ENCODE results near the gene BSCL2.
"Not testable (repeated sequence)": the region's sequence is repeated elsewhere in the genome, so short reads cannot be mapped to it uniquely, and the experiment has no call there.

The BSCL2 gene

DNA sequence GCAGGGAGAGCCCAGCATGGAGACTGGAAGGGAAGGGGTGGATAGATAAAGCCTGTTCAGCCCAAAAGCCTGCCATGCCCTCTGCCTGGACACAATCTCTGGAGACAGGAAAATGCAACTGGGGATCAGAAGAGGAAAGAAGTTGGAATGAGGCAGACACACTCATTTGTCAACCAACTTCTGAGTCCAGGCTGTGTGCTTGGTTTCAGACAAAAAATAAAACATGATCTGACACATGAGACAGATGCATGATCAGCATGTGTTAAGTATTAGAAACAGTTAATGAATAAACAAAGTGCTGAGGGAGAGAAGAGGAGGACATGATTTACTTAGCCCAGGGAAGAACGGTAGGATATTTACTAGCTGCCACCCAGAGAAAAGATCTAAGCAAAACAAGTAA is 18.7 kb downstream of the BSCL2 start:
- no peak for FAIRE-seq

GRCh38 chr11:62687508-62688396 is 19.5 kb downstream of the BSCL2 start:
- DNase-seq (ENCODE audit: low spot score) (no peak), FAIRE-seq (no peak)

More for the DNA sequence above, 18.7 kb downstream of the BSCL2 start:
- no peak for DNase-seq (ENCODE audit: low spot score)

DNA sequence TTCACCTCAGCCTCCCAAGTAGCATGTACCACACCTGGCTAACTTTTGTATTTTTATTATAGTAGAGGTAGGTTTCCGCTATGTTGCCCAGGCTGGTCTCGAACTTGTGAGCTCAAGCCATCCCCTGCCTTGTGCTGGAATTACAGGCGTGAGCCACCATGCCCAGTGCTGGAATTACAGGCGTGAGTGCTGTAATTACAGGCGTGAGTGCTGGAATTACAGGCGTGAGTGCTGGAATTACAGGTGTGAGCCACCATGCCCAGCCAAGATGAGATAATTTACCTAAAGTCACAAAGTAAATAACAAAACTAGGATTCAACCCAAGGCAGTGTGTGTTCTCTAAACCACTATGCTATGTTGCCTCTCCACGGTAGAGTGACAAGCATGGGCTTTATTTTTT is 24.7 kb downstream of the BSCL2 start:
- FAIRE-seq: no peak
- DNase-seq (ENCODE audit: low spot score): no peak

DNA sequence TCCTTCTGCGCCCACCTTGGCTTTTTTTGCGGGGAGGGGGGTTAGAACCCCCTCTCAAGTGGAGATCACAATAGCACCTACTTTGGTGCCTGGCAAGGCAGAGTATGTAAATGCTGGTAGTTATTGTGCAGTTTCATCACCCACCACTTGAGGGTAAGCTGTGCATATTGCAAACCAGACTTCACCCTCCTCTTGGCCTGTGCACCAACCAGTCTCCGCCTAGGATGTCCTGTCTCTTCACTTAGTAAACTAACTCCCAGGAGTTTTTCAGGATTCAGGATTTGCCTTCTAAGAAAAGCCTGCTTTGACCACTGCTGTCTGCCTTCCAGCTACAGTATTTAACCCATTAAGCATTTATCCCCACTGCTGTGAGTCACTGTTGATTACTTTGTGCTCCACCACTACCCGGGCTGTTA is 26.4 kb downstream of the BSCL2 start:
- FAIRE-seq (no peak), DNase-seq (ENCODE audit: low spot score) (peak; percentile 41)

DNA sequence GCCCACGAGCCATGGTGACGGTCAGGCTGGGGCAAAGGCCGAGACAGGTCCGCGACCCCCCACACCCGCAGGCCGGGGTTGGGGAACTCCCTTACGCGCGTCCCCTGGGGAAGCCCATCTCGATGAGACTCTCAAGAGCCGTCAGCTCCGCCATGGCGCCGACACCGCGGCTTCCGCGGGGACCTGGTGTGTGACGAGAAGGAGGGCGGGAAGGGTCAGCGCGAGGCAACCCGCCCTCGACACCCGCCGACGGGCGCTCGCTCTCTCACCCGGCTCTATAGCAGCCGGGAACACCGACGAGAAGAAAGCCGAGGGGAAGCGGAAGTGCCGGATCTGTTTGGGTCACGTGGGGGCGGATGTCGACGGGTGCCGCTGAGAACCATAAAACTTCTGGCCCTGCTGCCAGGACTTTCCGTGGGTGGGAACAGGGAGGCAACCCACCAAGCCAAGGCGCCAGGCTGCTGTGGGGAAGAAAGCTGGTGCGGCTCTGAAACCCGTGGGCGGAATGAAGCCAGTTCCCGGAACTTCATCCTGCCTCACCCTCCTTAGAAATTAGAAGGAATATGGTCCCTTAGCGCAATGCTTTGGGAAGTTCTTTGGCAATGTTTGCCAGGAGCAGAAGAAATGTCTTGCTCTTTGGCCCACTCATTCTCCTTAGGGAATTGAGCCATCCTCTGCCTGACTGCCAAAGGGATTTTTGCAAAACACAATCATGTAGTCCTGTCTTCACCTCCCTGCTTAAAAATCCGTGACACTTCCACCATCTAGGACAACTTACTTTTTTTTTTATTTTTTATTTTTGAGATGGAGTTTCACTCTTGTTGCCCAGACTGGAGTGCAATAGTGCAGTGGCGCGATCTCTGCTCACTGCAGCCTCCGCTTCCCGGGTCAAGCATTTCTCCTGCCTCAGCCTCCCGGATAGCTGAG is 28.2 kb downstream of the BSCL2 start, which contains the start of gene UBXN1:
UBXN1 (minus strand) TSS at position 304 of the 927 bp plus-strand sequence; CDS start at position 154, 150 bp downstream.
- DNase-seq (ENCODE audit: low spot score): peak; percentile 67

DNA sequence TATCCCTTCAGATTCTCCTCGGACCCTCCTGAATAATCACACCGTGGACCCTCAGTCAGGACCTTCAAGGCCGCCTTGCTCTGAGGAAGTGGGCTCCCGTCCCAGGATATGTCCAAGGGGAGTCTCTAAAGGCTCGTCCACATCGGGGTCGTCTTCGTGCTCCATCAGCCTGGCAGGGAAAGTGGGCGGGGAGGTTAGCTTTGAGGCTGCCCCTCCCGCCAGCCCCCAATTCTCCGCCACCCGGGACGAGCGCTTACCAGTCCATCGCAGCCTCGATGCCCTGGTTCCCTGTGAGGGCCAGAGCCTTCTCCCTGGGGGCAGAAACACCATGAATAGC is 28.8 kb downstream of the BSCL2 start:
- FAIRE-seq (no peak), DNase-seq (ENCODE audit: low spot score) (no peak)

More for the DNA sequence above, 28.2 kb downstream of the BSCL2 start, which contains the start of gene UBXN1:
- no peak for FAIRE-seq

DNA sequence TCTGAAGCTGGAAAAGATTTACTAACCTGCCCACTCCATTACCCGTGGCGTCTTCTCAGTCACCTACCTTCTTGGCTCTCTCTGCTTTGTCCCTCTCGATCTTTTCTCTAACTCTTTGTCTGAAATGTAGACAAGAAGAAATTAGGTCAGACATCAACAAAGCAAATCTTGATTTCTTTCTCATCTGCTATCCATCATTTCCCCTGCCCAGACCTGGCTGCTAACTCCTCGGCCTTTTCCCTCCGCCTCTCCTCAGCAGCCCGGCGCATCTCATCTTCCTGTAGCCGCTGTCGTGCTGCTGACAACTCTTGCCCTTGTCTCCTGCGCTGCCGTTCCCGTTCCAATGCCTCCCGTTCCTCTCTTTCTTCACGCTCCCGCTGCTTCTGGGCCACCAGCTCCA is 29.5 kb downstream of the BSCL2 start:
- no peak for DNase-seq (ENCODE audit: low spot score)
- FAIRE-seq: no peak

DNA sequence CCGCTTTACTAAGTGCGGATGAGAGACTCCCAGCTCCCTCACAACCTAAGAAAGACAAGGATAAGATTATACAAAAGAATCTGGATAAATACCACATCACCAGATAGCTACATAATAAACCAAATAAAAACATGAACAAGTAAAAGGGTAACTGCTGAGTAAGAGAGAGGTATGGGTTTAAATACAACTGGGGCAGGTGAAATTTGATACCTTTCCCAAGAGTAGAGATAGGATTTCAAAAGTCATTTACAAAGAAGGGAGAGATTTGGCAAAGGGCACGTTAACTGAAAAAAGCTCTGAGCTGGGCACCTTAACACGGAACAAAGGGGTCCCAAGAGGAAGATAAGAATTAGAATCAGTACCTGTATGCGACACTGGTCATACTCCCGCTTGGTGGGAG is 30.1 kb downstream of the BSCL2 start:
- DNase-seq (ENCODE audit: low spot score) (no peak), FAIRE-seq (no peak)

- FAIRE-seq: no peak
- no peak for DNase-seq (ENCODE audit: low spot score)
These were observed 30.5 kb downstream of the BSCL2 start for GRCh38 chr11:62676698-62677097.

DNA sequence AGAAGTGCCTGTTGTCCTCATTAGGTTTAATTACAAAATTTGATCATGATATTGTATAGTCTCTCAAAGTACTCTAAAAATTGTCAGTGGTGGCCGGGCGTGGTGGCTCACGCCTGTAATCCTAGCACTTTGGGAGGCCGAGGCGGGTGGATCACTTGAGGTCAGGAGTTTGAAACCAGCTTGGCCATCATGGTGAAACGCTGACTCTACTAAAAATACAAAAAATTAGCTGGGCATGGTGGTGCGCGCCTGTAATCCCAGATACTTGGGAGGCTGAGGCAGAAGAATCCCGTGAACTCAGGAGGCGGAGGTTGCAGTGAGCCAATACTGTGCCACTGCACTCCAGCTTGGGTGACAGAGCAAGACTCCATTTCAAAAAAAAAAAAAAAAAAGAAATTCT is 31.8 kb downstream of the BSCL2 start:
- FAIRE-seq: not testable (repeated sequence)

DNA sequence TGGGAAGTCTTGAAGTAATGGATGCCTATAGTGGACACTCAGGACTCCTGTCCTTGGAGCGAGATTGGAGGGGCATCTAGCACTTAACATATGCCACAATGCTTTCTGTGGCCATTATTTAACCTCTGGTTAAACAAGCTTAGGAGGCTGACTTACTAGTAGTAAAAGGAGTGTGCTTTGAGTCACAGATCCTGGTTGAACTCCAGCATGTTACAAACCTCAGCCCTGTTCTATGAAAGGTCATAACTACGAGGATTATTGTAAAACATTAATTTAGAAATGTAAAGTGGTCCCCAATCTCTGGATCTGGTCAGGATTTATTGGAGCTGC is 34.1 kb downstream of the BSCL2 start:
- FAIRE-seq (no peak), DNase-seq (ENCODE audit: low spot score) (peak; percentile 5)

More for the DNA sequence above, 31.8 kb downstream of the BSCL2 start:
- not testable (repeated sequence) for DNase-seq (ENCODE audit: low spot score)

DNA sequence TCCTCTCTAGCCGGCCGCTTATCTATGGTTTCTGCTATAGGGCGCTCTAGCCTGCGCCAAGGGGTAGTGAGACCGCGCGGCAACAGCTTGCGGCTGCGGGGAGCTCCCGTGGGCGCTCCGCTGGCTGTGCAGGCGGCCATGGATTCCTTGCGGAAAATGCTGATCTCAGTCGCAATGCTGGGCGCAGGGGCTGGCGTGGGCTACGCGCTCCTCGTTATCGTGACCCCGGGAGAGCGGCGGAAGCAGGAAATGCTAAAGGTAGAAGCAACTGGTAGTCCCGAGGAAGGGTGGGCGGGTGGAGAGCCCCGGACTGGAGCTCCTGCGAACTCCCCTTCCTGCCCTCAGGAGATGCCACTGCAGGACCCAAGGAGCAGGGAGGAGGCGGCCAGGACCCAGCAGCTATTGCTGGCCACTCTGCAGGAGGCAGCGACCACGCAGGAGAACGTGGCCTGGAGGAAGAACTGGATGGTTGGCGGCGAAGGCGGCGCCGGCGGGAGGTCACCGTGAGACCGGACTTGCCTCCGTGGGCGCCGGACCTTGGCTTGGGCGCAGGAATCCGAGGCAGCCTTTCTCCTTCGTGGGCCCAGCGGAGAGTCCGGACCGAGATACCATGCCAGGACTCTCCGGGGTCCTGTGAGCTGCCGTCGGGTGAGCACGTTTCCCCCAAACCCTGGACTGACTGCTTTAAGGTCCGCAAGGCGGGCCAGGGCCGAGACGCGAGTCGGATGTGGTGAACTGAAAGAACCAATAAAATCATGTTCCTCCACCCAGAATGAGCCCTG is 35.4 kb downstream of the BSCL2 start, which contains the start of the genes LBHD1 and UQCC3:
LBHD1 (minus strand) TSS at position 660 of the 782 bp plus-strand sequence. CDS start 2,236 bp downstream, outside the sequence.
UQCC3 (plus strand) TSS at position 66 of the 782 bp plus-strand sequence; CDS start at position 139, 73 bp downstream.
- peak; percentile 78 for DNase-seq (ENCODE audit: low spot score)
- no peak for FAIRE-seq

- peak; percentile 7 for DNase-seq (ENCODE audit: low spot score)
These were observed 36.0 kb downstream of the BSCL2 start for GRCh38 chr11:62671236-62671607.

DNA sequence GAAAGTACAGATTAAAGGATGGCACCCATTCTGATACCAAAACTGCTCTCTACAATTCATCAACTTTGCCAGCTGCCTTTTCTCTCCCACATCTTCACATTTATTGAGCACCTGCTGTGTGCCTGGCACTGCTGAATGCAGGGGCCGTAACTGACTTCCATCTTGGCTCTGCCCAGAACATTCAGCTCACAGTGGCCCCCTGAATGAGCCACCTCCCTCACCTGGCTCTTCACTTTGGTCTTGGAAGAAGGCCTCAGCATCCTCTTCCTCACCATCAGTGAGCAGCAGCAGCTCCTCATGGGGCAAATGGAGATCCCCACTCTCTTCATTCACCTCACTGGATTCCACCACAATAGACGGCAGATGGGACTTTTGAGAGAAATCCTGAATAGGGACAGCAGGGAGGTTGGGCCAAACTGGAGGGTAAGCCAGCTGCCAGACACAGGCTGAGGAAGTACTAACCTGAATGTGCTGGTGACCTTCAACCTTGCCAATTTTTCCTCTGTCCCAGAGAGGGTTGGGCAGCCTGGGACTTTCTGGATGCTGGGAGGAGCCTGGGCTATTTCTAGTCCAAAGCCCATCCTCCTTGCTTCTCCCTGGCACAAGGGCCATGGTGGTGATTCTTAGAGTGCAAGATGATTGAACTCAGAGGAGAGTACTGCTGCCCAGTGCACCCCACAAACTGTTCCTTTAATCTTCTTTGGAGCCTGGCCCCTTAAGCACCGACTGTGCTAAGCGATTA is 37.6 kb downstream of the BSCL2 start:
- FAIRE-seq (no peak), DNase-seq (ENCODE audit: low spot score) (peak; percentile 7)

More at GRCh38 chr11:62671236-62671607, 36.0 kb downstream of the BSCL2 start:
- FAIRE-seq: no peak

DNA sequence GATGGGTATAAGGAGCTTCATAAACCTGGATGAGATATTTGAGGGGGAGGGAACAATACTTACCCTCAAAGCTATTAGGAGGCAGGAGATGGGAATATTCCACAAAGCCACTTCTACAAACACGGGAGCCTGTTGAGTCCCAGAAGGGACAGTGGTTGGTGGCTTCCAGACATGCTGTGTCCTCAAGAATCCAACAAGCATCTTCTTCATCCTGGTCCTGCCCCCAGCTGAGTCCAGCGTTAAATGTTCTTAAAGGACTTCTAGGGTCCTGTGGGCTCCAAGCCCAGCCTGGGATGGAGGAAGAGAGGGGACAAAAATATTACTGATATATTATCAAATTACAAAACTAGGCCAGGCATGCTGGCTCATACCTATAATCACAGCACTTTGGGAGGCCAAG is 39.8 kb downstream of the BSCL2 start:
- FAIRE-seq: no peak
- peak; percentile 7 for DNase-seq (ENCODE audit: low spot score)

DNA sequence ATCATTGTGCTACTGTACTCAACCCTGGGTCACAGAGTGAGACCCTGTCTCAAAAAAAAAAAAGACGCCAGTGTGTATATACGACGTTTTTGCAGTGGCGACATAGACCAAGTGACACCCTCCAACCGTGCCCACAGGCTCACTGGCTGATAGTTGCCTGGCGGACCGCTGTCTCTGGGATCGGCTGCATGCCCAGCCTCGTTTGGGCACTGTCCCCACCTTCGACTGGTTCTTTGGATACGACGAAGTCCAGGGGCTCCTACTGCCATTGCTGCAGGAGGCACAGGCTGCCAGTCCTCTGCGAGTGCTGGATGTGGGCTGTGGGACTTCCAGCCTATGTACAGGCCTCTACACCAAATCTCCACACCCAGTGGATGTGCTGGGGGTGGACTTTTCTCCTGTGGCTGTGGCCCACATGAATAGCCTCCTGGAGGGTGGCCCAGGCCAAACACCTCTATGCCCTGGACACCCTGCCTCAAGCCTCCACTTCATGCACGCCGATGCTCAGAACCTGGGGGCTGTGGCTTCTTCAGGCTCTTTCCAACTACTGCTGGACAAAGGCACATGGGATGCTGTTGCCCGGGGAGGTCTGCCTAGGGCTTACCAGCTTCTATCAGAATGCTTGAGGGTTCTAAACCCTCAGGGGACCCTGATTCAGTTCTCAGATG is 40.8 kb downstream of the BSCL2 start:
- no peak for DNase-seq (ENCODE audit: low spot score)
- no peak for FAIRE-seq

- peak; percentile 10 for DNase-seq (ENCODE audit: low spot score)
- no peak for FAIRE-seq
These were observed 41.5 kb downstream of the BSCL2 start for GRCh38 chr11:62665599-62666258.

GRCh38 chr11:62665075-62665598 is 42.1 kb downstream of the BSCL2 start, which contains the start of the genes C11orf98 and CSKMT:
Gene C11orf98 (minus strand): TSS chr11:62665210. CDS start chr11:62665169, 41 bp downstream.
Gene CSKMT (plus strand): TSS chr11:62665312. CDS start chr11:62665880, 568 bp downstream.
- DNase-seq (ENCODE audit: low spot score) (peak; percentile 83), FAIRE-seq (peak; percentile 23)

Measured in RCC 7860 (cell line).